Measurements from ENCODE around the gene B4GALT5. TPM values are rescaled to one million over a fixed set of nuclear protein-coding genes. Genes with fewer than 3 reads are reported as not detected.

B4GALT5 gene
- total RNA-seq, 1 donor from 2014 or later = 47.9 TPM

DNA sequence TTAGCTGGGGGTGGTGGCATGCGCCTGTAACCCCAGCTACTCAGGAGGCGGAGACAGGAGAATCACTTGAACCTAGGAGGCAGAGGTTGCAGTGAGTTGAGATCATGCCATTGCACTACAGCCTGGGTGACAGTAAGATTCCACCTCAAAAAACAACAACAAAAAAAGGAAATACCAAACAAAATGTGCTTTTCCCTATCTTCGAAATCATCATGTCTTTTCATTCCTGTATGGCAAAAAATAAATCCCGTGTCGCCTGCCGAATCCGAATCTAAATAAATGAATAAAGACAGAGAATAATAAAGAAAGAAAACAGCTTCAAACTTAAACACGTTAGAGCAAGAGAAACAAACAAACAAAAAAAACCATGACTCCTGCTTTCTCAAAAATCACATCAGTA lies 11.8 kb downstream of the B4GALT5 start:
- Mint-ChIP-seq H3K9me3 (no peaks in the 10 kb centered on the region), H3K27me3 (no peaks in the 10 kb centered on the region), H3K4me1 (ENCODE audit: unreplicated experiment) (peaks cover 56% of the 10 kb centered on the region), H3K36me3 (no peaks in the 10 kb centered on the region), H3K27ac (peak overlapping the region; percentile 74), H3K4me3 (no peak overlapping the region)
- DNase-seq (ENCODE audit: extremely low spot score, unreplicated experiment) = no peak
- TF ChIP-seq, protein P1, sequence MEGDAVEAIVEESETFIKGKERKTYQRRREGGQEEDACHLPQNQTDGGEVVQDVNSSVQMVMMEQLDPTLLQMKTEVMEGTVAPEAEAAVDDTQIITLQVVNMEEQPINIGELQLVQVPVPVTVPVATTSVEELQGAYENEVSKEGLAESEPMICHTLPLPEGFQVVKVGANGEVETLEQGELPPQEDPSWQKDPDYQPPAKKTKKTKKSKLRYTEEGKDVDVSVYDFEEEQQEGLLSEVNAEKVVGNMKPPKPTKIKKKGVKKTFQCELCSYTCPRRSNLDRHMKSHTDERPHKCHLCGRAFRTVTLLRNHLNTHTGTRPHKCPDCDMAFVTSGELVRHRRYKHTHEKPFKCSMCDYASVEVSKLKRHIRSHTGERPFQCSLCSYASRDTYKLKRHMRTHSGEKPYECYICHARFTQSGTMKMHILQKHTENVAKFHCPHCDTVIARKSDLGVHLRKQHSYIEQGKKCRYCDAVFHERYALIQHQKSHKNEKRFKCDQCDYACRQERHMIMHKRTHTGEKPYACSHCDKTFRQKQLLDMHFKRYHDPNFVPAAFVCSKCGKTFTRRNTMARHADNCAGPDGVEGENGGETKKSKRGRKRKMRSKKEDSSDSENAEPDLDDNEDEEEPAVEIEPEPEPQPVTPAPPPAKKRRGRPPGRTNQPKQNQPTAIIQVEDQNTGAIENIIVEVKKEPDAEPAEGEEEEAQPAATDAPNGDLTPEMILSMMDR (conservative IDR thresholded peaks at IDR 0.05) = no peak

DNA sequence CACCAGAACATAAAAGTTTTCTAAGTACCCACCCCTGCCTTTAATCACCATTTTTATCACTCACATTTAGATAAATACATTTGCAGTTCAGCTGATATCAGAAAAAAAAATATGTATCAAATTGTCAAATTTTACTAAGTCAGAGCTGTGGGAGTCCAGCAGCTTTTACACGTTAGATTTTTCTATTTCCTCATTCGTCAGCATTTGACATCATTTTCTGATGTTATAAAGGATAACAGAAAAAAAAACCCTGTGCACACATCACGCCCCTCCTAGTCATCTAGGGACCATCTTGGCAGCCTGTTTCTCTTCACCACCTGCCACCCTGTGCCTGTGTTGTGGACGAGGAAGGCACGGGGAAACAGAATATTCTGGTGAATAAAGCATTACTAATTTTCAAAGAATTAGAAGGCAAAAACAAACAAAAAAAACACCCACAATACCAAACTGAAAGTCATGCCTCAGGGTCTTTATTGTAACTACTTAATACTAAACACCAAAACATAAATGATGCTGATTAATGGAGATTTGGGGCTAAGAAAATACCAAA lies 12.4 kb downstream of the B4GALT5 start:
- H3K4me3 Mint-ChIP-seq = no peak overlapping the region

DNA sequence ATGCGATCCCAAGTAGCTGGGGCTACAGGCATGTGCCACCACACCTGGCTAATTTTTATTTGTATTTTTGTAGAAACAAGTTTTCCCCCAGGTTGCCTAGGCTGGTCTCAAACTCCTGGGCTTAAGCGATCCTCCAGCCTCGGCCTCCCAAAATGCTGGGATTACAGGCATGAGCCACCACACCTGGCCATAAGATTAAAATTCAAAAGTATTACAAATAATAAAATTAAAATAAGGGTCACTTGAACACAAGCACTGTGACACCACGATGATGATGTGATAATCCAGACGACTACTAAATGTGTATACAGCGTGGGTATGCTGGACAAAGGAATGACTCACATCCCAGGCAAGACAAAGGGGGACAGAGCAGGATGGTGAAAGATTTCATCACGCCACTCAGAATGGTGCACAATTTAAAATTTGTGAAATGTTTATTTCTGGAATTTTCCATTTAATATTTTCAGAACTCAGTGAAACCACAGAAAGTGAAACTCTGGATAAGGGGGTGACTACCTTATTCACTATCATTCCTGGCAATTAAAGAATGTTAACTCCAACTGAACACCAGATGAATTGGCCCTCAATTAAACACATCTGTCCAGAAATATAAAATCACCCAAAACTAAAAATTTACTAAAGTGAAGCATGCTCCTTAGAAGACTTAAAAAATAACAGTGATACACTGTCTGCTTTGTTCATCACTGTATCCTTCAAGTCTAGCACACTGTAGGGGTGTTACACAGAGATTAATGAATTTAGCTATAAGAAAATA lies 13.1 kb downstream of the B4GALT5 start:
- Mint-ChIP-seq H3K27me3 (no peaks in the 10 kb centered on the region), H3K4me1 (ENCODE audit: unreplicated experiment) (peaks cover 53% of the 10 kb centered on the region), H3K27ac (peak overlapping the region; percentile 74), H3K4me3 (no peak overlapping the region), H3K9me3 (no peaks in the 10 kb centered on the region), H3K36me3 (no peaks in the 10 kb centered on the region)
- TF ChIP-seq, protein P1 (conservative IDR thresholded peaks at IDR 0.05) = no peak
- no peak for DNase-seq (ENCODE audit: extremely low spot score, unreplicated experiment)

More for the DNA sequence above, 12.4 kb downstream of the B4GALT5 start:
- Mint-ChIP-seq H3K9me3 (no peaks in the 10 kb centered on the region), H3K36me3 (no peaks in the 10 kb centered on the region), H3K27ac (peak overlapping the region; percentile 74), H3K4me1 (ENCODE audit: unreplicated experiment) (peaks cover 55% of the 10 kb centered on the region), H3K27me3 (no peaks in the 10 kb centered on the region)
- TF ChIP-seq, protein P1 (conservative IDR thresholded peaks at IDR 0.05) = no peak
- no peak for DNase-seq (ENCODE audit: extremely low spot score, unreplicated experiment)

DNA sequence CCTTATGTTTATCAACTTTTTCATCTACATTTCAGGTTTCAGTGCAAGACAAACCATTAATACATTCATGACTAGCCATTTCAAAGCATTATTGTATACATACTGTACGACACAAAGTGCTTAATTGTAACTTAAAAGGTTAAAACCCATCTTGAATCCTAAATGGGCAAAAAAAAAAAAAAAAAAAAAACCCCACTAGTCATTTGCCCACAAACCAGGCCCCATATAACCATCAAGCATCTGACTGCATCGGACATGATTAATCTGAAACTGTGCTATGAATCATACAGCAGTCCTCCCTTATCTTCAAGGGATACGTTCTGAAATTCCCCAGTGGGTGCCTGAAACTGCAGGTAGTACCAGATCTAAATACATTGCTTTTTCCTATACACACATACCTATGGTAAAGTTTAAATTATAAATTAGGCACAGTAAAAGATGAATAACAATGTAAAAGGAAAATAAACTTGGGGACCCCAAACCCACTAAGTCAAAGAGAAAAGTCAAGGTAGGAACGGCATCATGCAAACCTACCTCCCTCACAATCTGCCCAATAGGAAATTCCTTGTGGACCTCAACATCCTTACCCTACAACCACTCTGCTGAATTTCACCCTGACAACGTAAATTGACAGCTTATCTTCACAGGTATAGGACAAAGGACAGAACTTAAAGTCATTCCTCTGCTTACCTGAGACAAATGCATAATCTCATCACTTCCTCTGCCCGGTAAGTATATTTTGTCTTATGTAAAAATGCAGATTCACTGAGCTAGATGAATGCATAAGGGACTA lies 14.3 kb downstream of the B4GALT5 start:
- no peak overlapping the region for H3K27ac Mint-ChIP-seq
- peaks cover 4% of the 10 kb centered on the region for H3K36me3 Mint-ChIP-seq
- H3K4me1 Mint-ChIP-seq (ENCODE audit: unreplicated experiment) = peaks cover 49% of the 10 kb centered on the region
- no peaks in the 10 kb centered on the region for H3K27me3 Mint-ChIP-seq
- H3K9me3 Mint-ChIP-seq = no peaks in the 10 kb centered on the region
- TF ChIP-seq, protein P1 (conservative IDR thresholded peaks at IDR 0.05) = no peak
- no peak overlapping the region for H3K4me3 Mint-ChIP-seq
- DNase-seq (ENCODE audit: extremely low spot score, unreplicated experiment) = no peak

DNA sequence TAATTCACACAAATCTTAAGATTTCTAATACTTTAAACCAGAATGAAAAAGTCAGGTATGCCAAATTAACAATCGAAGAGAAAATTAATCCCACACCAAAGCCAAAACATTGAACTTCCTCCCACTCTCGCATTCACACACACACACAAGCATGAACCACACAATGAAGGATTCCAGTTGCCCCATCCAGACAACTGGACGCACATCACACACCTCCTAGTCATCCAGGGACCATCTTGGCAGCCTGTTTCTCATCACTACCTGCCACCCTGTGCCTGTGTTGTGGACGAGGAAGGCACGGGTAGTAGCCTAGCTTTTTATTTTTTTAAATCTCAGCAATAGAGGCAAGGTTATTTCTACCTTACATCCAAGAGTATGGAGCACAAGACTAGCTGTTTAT lies 15.2 kb downstream of the B4GALT5 start:
- Mint-ChIP-seq H3K4me3 (no peak overlapping the region), H3K36me3 (peaks cover 4% of the 10 kb centered on the region), H3K4me1 (ENCODE audit: unreplicated experiment) (peaks cover 53% of the 10 kb centered on the region), H3K9me3 (no peaks in the 10 kb centered on the region), H3K27ac (no peak overlapping the region), H3K27me3 (no peaks in the 10 kb centered on the region)
- TF ChIP-seq, protein P1 (conservative IDR thresholded peaks at IDR 0.05) = no peak
- no peak for DNase-seq (ENCODE audit: extremely low spot score, unreplicated experiment)

All from type B pancreatic cell (in vitro differentiated cells).